OCI-LY3 (cell line): ENCODE data around the gene SRP54.

Experiments used
- EZH2phosphoT487 ChIP-seq: fragments of 200-600 bp; shearing (Covaris generic); IDR thresholded peaks from 2 replicates; pipeline ENCODE4 v1.6.1; 2018; ENCODE audit warnings: antibody characterized with exemption, mixed run types, low read depth
- TF ChIP-seq, protein P1 (sequence below): fragments of 200-600, 300-600 bp; sonication (generic); IDR thresholded peaks from 2 replicates; pipeline ENCODE4 v1.5.1; 2014; ENCODE audit warnings: antibody characterized with exemption, low read length, low read depth

DNA sequence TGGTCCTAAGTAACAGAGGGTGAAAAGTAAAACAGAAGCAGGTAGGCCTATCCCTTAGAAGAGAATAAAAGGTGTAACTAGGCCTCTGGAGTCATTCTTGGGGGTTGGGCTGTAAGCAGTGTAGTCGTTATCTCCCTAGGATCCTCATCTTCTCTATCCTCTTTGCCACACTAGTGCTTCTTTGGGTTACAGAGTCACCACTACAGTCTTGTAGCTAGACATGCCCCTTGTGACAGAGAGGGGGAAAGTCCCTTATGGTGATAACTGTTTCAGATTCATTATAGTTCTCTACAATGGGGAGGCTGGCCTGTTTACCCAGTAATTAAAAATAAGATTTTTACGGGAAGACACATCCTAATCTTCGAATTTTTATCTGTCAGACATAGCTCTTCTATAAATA is 16.4 kb upstream of the SRP54 start:
- TF ChIP-seq, protein P1, sequence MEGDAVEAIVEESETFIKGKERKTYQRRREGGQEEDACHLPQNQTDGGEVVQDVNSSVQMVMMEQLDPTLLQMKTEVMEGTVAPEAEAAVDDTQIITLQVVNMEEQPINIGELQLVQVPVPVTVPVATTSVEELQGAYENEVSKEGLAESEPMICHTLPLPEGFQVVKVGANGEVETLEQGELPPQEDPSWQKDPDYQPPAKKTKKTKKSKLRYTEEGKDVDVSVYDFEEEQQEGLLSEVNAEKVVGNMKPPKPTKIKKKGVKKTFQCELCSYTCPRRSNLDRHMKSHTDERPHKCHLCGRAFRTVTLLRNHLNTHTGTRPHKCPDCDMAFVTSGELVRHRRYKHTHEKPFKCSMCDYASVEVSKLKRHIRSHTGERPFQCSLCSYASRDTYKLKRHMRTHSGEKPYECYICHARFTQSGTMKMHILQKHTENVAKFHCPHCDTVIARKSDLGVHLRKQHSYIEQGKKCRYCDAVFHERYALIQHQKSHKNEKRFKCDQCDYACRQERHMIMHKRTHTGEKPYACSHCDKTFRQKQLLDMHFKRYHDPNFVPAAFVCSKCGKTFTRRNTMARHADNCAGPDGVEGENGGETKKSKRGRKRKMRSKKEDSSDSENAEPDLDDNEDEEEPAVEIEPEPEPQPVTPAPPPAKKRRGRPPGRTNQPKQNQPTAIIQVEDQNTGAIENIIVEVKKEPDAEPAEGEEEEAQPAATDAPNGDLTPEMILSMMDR, result no peak
- no peak for TF ChIP-seq EZH2phosphoT487
